WTC11 (cell line): Measurements from ENCODE around the gene RAMP1. TPM values are rescaled to one million over a fixed set of nuclear protein-coding genes. Genes with fewer than 3 reads are reported as not detected.

Source experiments
- ATAC-seq: fragments of 200-7000 bp; cut with Tn5 transposase; 2 replicates; pipeline ENCODE4 v1.10.0; 2021; ENCODE audit warnings: mild to moderate bottlenecking, moderate library complexity
- CTCF ChIA-PET: fragments of 300-600 bp; sonication (Branson Sonifier 250); formaldehyde crosslinking; loops from one replicate; lab custom pipeline; 2021; ENCODE audit warnings: antibody characterized with exemption; lab: Charles Lee
- POLR2A ChIA-PET: fragments of 350-600 bp; sonication (Branson Sonifier 250); formaldehyde crosslinking; loops from one replicate; lab custom pipeline; 2021; ENCODE audit warnings: antibody characterized with exemption; lab: Charles Lee
- DNase-seq: peaks from one replicate; pipeline ENCODE4 v3.0.0; 2021; ENCODE audit warnings: low spot score
- H3K27ac Mint-ChIP-seq: 2 replicates; pipeline ENCODE4 v1.8.0; 2021; ENCODE audit warnings: mixed read lengths
- H3K27me3 Mint-ChIP-seq: 2 replicates; pipeline ENCODE4 v1.8.0; 2021; ENCODE audit warnings: low read depth, mild to moderate bottlenecking, moderate library complexity, mixed read lengths
- H3K36me3 Mint-ChIP-seq: 2 replicates; pipeline ENCODE4 v1.8.0; 2021; ENCODE audit warnings: mixed read lengths
- H3K4me1 Mint-ChIP-seq: 2 replicates; pipeline ENCODE4 v1.8.0; 2022; ENCODE audit warnings: mixed read lengths
- H3K4me3 Mint-ChIP-seq: 2 replicates; pipeline ENCODE4 v1.8.0; 2021; ENCODE audit warnings: mild to moderate bottlenecking, moderate library complexity, mixed read lengths
- H3K9me3 Mint-ChIP-seq: 2 replicates; pipeline ENCODE4 v1.8.0; 2021; ENCODE audit warnings: mixed read lengths
- AFF4 ChIP-seq: sonication (generic); formaldehyde crosslinking; IDR thresholded peaks from 2 replicates; pipeline ENCODE4 v1.8.1; 2023; ENCODE audit warnings: mild to moderate bottlenecking, missing genetic modification reagents, borderline replicate concordance
- ATF2 ChIP-seq: sonication (generic); formaldehyde crosslinking; IDR thresholded peaks from 2 replicates; pipeline ENCODE4 v1.8.1; 2022; ENCODE audit warnings: low read depth, missing genetic modification reagents, borderline replicate concordance
- CBFB ChIP-seq: sonication (generic); formaldehyde crosslinking; IDR thresholded peaks from 2 replicates; pipeline ENCODE4 v1.8.1; 2022; ENCODE audit warnings: mild to moderate bottlenecking, low read depth, missing genetic modification reagents
- ELF4 ChIP-seq: sonication (generic); formaldehyde crosslinking; IDR thresholded peaks from 2 replicates; pipeline ENCODE4 v1.8.1; 2022; ENCODE audit warnings: low read depth, mild to moderate bottlenecking, moderate library complexity, missing genetic modification reagents
- FOXJ3 ChIP-seq: sonication (generic); formaldehyde crosslinking; IDR thresholded peaks from 2 replicates; pipeline ENCODE4 v1.9.0; 2021; ENCODE audit warnings: missing genetic modification reagents, mild to moderate bottlenecking, borderline replicate concordance
- IRF1 ChIP-seq: sonication (generic); formaldehyde crosslinking; IDR thresholded peaks from 2 replicates; pipeline ENCODE4 v1.8.0; 2023; ENCODE audit warnings: missing genetic modification reagents
- IRF2 ChIP-seq: sonication (generic); formaldehyde crosslinking; IDR thresholded peaks from 2 replicates; pipeline ENCODE4 v1.8.0; 2022; ENCODE audit warnings: low read depth, missing genetic modification reagents, borderline replicate concordance
- KAT7 ChIP-seq: sonication (generic); formaldehyde crosslinking; IDR thresholded peaks from 2 replicates; pipeline ENCODE4 v1.8.1; 2023; ENCODE audit warnings: missing genetic modification reagents, mild to moderate bottlenecking, borderline replicate concordance
- NR1H2 ChIP-seq: sonication (generic); formaldehyde crosslinking; IDR thresholded peaks from 2 replicates; pipeline ENCODE4 v1.9.0; 2021; ENCODE audit warnings: mild to moderate bottlenecking, moderate library complexity, missing genetic modification reagents
- NR3C1 ChIP-seq: sonication (generic); formaldehyde crosslinking; conservative IDR thresholded peaks from 2 replicates; pipeline ENCODE4 v1.8.1; 2023; ENCODE audit warnings: low read depth, mild to moderate bottlenecking, missing genetic modification reagents
- STAT6 ChIP-seq: sonication (generic); formaldehyde crosslinking; conservative IDR thresholded peaks from 2 replicates; pipeline ENCODE4 v1.8.1; 2023; ENCODE audit warnings: mild to moderate bottlenecking, low read depth, missing genetic modification reagents, moderate library complexity
- ZBTB21 ChIP-seq: sonication (generic); formaldehyde crosslinking; IDR thresholded peaks from 2 replicates; pipeline ENCODE4 v1.8.1; 2023; ENCODE audit warnings: mild to moderate bottlenecking, missing genetic modification reagents, borderline replicate concordance
- ZMAT4 ChIP-seq: fragments of 250-450 bp; sonication (Bioruptor Pico); IDR thresholded peaks from 2 replicates; pipeline ENCODE4 v1.9.0; 2021; ENCODE audit warnings: mild to moderate bottlenecking
- ZNF263 ChIP-seq: sonication (generic); formaldehyde crosslinking; IDR thresholded peaks from 2 replicates; pipeline ENCODE4 v1.8.1; 2022; ENCODE audit warnings: low read depth, mild to moderate bottlenecking, moderate library complexity, missing genetic modification reagents
- ZSCAN18 ChIP-seq: fragments of 250-450 bp; sonication (Bioruptor Pico); IDR thresholded peaks from 2 replicates; pipeline ENCODE4 v2.1.2; 2022; ENCODE audit warnings: mild to moderate bottlenecking, moderate library complexity
- total RNA-seq: library from RNA; stranded (reverse); gene quantifications from 3 replicates; pipeline ENCODE4 v1.2.3, GENCODE V29; 2021

Gene RAMP1
- total RNA-seq, 1 experiment from 2014 or later: 1.0 TPM

- CTCF ChIA-PET: interaction anchor here (0.5 to 1.7 kb wide), 3 partner anchors 10 to 74 kb away, joined by 3 to 8 read pairs (median 6); no protein-coding TSS in a partner anchor
- H3K4me3 Mint-ChIP-seq: no peak overlapping the region
- no peak for ATAC-seq
- no peak for TF ChIP-seq CBFB (CRISPR knock-in tag)
- no peak for DNase-seq
- H3K27me3 Mint-ChIP-seq: no peaks in the 10 kb centered on the region; the same call in none of the 2 replicates
- H3K9me3 Mint-ChIP-seq: peaks cover 21% of the 10 kb centered on the region
- no peak overlapping the region for H3K27ac Mint-ChIP-seq
- peaks cover 12% of the 10 kb centered on the region for H3K36me3 Mint-ChIP-seq
- POLR2A ChIA-PET: no interaction called here
- H3K4me1 Mint-ChIP-seq: 0 out of 2 replicates have a peak, but pooled peaks cover 3% of the 10 kb centered on the region
Observed at GRCh38 chr2:237932731-237933131, 73.3 kb downstream of the RAMP1 start.

GRCh38 chr2:237934186-237934585 is 74.8 kb downstream of the RAMP1 start:
- Mint-ChIP-seq H3K27me3 (no peaks in the 10 kb centered on the region; the same call in none of the 2 replicates), H3K4me1 (peaks cover 6% of the 10 kb centered on the region), H3K27ac (no peak overlapping the region), H3K9me3 (peaks cover 14% of the 10 kb centered on the region), H3K36me3 (peaks cover 10% of the 10 kb centered on the region), H3K4me3 (no peak overlapping the region)
- ATAC-seq (no peak), DNase-seq (no peak)
- CTCF ChIA-PET: interaction anchor here (0.7 to 1.2 kb wide), 2 partner anchors 11 to 22 kb away, joined by 4 to 6 read pairs; no protein-coding TSS in a partner anchor
- no peak for TF ChIP-seq AFF4 (CRISPR knock-in tag)
- no peak for TF ChIP-seq ATF2 (CRISPR knock-in tag)
- no peak for TF ChIP-seq ZSCAN18
- TF ChIP-seq ZNF263 (CRISPR knock-in tag): no peak
- TF ChIP-seq ZMAT4: no peak
- no peak for TF ChIP-seq STAT6 (CRISPR knock-in tag)
- no peak for TF ChIP-seq NR1H2 (CRISPR knock-in tag)
- TF ChIP-seq FOXJ3 (CRISPR knock-in tag): no peak
- no peak for TF ChIP-seq NR3C1
- no peak for TF ChIP-seq IRF1 (CRISPR knock-in tag)
- no peak for TF ChIP-seq KAT7 (CRISPR knock-in tag)
- TF ChIP-seq ELF4 (CRISPR knock-in tag): no peak
- TF ChIP-seq ZBTB21 (CRISPR knock-in tag): no peak
- no peak for TF ChIP-seq IRF2 (CRISPR knock-in tag)
- POLR2A ChIA-PET: no interaction called here
